GM10266 (cell line): ENCODE data around the gene ADCY5.

Experiments
- DNase-seq: peaks from one replicate; pipeline ENCODE4 v3.0.0; 2012; ENCODE audit errors: extremely low spot score
- CTCF ChIP-seq: IDR thresholded peaks from 2 replicates; pipeline ENCODE4 v1.5.1; 2012; ENCODE audit warnings: mild to moderate bottlenecking, low read depth; ENCODE audit not compliant: control insufficient read depth, insufficient read depth; ENCODE audit errors: missing control alignments

Gene ADCY5

GRCh38 chr3:123485551-123485950 is 36.7 kb upstream of the ADCY5 start:
- no peak for TF ChIP-seq CTCF

DNA sequence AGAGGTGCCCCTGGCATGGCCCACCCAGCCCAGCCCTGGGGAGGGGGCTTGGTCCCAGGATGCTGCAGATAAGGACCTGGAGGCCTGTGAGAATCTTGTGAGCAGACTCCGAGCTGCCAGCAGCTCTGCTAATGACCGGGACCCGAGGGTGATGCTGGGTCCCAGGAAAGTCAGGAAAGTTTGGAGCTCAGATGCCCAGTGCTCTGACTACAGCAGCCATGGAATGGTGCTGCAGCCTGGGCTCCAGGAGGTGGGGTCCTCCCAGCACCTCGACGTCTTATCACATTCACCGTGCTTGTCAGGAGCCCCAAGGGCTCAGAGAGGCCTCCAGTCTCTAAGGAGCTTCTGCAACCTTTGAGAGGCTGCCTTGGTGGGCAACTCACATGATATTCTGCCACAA is 34.3 kb upstream of the ADCY5 start:
- DNase-seq = no peak
- TF ChIP-seq CTCF = no peak

More at GRCh38 chr3:123485551-123485950, 36.7 kb upstream of the ADCY5 start:
- DNase-seq = no peak

- no peak for TF ChIP-seq CTCF
- DNase-seq = no peak
These were observed 33.0 kb upstream of the ADCY5 start for GRCh38 chr3:123481722-123482457.

- no peak for DNase-seq
- no peak for TF ChIP-seq CTCF
These were observed 32.2 kb upstream of the ADCY5 start for GRCh38 chr3:123481071-123481470.

DNA sequence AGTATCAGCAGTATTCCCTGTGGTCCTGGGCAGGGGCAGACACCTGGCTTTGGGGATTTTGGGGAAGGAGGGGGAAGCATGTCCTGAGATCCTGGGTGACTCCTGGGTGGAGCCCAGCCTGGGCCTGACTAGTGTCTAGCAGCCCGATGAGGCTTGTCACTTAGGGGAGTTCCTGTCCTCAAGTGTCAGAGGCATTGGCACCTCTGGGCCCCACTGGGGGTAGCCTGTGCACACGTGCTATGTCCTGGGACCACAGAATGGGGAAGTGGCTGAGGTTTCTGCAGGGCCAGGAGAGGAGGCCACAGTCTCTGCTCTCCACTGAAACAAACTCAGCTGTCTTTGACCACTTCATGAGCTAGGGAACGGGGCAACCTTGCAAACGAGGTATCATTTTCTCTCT is 31.5 kb upstream of the ADCY5 start:
- no peak for TF ChIP-seq CTCF
- no peak for DNase-seq

DNA sequence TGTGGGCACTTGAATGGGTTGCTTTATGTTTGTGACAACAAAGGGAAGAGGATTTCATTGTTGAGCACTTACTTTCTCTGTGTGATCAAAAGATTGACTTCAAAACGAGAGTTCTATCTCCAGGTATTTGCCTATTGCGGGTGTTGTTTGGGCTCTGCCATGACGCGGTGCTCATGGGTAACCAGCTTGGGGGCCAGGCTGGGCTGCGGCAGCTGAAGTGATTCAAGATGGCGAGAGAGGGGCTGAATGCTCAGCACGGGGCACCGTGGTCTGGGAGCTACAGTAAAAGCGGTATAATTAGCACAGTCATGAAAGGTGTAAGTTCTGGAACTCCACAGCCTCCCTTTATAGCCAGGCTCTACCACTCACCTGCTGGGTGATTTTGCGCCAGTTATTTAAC is 31.0 kb upstream of the ADCY5 start:
- no peak for TF ChIP-seq CTCF
- no peak for DNase-seq

GRCh38 chr3:123478314-123478713 is 29.4 kb upstream of the ADCY5 start:
- no peak for DNase-seq
- no peak for TF ChIP-seq CTCF
